Esophagus squamous epithelium (tissue), 4 donors: Measurements from ENCODE around the gene ADPRS.

Experiments
- POLR2A ChIP-seq, 4 donors: fragments of 450-650 bp; IDR thresholded peaks; one replicate each; pipeline ENCODE4 v1.6.1; 2017; ENCODE audit warnings: antibody characterized with exemption in 4 of 4, mild to moderate bottlenecking in 4 of 4, moderate library complexity in 3 of 4
- TF ChIP-seq, protein P1 (sequence below), 6 experiments: fragments of 450-650 bp in 4 of 6; fragments of 200-600 bp in 2 of 6; sonication (generic) in 2 of 6; IDR thresholded peaks; one replicate each; pipeline ENCODE4 v1.5.1; 2016 to 2019; ENCODE audit warnings: antibody characterized with exemption in 6 of 6, mild to moderate bottlenecking in 4 of 6, moderate library complexity in 4 of 6

DNA sequence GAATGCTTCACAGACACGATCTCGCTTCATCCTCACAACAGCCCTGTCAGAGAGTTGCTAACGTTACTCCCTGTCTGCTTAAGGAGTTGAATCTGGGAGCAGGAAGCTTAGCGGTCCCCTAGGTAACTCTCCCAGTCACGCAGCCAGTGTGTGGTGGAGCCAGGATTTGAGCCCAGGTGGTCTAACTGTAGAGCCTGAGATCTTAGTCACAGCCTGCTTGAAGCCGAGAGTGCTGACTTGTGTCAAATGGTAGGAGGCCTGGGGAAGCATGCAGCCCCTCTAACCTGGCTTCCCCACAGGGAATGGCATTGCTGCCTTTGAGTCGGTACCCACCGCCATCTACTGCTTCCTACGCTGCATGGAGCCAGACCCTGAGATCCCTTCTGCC is 4.1 kb downstream of the ADPRS start:
- TF ChIP-seq, protein P1, sequence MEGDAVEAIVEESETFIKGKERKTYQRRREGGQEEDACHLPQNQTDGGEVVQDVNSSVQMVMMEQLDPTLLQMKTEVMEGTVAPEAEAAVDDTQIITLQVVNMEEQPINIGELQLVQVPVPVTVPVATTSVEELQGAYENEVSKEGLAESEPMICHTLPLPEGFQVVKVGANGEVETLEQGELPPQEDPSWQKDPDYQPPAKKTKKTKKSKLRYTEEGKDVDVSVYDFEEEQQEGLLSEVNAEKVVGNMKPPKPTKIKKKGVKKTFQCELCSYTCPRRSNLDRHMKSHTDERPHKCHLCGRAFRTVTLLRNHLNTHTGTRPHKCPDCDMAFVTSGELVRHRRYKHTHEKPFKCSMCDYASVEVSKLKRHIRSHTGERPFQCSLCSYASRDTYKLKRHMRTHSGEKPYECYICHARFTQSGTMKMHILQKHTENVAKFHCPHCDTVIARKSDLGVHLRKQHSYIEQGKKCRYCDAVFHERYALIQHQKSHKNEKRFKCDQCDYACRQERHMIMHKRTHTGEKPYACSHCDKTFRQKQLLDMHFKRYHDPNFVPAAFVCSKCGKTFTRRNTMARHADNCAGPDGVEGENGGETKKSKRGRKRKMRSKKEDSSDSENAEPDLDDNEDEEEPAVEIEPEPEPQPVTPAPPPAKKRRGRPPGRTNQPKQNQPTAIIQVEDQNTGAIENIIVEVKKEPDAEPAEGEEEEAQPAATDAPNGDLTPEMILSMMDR (IDR thresholded peaks at IDR 0.05), result no peak
- TF ChIP-seq POLR2A (IDR thresholded peaks at IDR 0.05), result no peak
